Measurements from ENCODE around the gene PPP2R2C. TPM values are rescaled to one million over a fixed set of nuclear protein-coding genes. Genes with fewer than 3 reads are reported as not detected.

Gene PPP2R2C
- total and polyA plus RNA-seq, 11 donors: 0.22 to 20.0 (median 6.8) TPM

GRCh38 chr4:6409381-6409780 lies 63.0 kb downstream of the PPP2R2C start:
- Histone ChIP-seq H3K36me3 (no peaks in the 10 kb centered on the region), H3K4me3 (no peak overlapping the region), H3K27ac (no peak overlapping the region), H3K9me3 (no peaks in the 10 kb centered on the region), H3K27me3 (peaks cover 0 to 27% (median 12%) of the 10 kb centered on the region in 9 donors), H3K4me1 (no peaks in the 10 kb centered on the region)
- intact Hi-C loops (cut with DNase I): no loop called here
- WGBS, 4 donors: 75 to 79% (median 76%) methylated on average over 6 of the region's 6 CpGs
- DNase-seq: peak in 2 of 5 donors; percentile 4 to 28
- ATAC-seq: no peak
- TF ChIP-seq, protein P1, sequence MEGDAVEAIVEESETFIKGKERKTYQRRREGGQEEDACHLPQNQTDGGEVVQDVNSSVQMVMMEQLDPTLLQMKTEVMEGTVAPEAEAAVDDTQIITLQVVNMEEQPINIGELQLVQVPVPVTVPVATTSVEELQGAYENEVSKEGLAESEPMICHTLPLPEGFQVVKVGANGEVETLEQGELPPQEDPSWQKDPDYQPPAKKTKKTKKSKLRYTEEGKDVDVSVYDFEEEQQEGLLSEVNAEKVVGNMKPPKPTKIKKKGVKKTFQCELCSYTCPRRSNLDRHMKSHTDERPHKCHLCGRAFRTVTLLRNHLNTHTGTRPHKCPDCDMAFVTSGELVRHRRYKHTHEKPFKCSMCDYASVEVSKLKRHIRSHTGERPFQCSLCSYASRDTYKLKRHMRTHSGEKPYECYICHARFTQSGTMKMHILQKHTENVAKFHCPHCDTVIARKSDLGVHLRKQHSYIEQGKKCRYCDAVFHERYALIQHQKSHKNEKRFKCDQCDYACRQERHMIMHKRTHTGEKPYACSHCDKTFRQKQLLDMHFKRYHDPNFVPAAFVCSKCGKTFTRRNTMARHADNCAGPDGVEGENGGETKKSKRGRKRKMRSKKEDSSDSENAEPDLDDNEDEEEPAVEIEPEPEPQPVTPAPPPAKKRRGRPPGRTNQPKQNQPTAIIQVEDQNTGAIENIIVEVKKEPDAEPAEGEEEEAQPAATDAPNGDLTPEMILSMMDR (IDR thresholded peaks at IDR 0.05): no peak
- no peak for TF ChIP-seq POLR2A (IDR thresholded peaks at IDR 0.05)

DNA sequence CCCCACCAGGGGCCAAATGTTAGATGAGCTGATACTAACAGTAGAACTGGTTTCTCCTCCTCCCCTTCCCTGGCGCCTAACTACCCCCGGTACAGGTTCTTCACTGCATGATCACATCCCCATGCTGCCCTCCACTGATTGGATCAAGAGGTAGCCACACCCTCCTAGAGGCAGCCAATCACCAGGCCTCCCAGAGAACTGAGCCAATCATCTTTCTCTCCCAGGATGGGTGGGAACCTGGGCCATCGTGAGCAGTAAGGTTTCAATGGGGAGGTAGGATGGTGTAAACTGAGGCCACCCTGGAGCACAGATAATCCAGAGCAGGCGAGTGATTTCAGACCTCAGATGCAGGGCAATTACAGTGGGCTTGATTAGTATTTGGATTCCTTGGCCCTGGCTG lies 64.2 kb downstream of the PPP2R2C start:
- Histone ChIP-seq H3K4me1 (no peaks in the 10 kb centered on the region), H3K9me3 (no peaks in the 10 kb centered on the region), H3K36me3 (no peaks in the 10 kb centered on the region), H3K27ac (no peak overlapping the region), H3K27me3 (peaks cover under 1 to 34% (median 21%) of the 10 kb centered on the region in 9 donors), H3K4me3 (no peak overlapping the region)
- intact Hi-C loops (cut with DNase I): no loop called here
- TF ChIP-seq, protein P1 (IDR thresholded peaks at IDR 0.05): no peak
- no peak for TF ChIP-seq POLR2A (IDR thresholded peaks at IDR 0.05)
- ATAC-seq (no peak), DNase-seq (peak in 1 of 5 donors; percentile 3)
- 37 to 70% (median 59%) methylated on average over 4 of the region's 4 CpGs for WGBS, 4 donors

GRCh38 chr4:6405397-6405706 lies 67.1 kb downstream of the PPP2R2C start:
- no peak for TF ChIP-seq POLR2A (IDR thresholded peaks at IDR 0.05)
- TF ChIP-seq, protein P1 (IDR thresholded peaks at IDR 0.05): no peak
- Histone ChIP-seq H3K9me3 (no peaks in the 10 kb centered on the region), H3K27me3 (peaks cover 9 to 59% (median 30%) of the 10 kb centered on the region in 9 donors), H3K4me1 (no peaks in the 10 kb centered on the region), H3K27ac (no peak overlapping the region), H3K36me3 (no peaks in the 10 kb centered on the region), H3K4me3 (no peak overlapping the region)
- intact Hi-C loops (cut with DNase I): no loop called here
- no peak for DNase-seq
- ATAC-seq: no peak
- 11 to 18% (median 13%) methylated on average over 2 of the region's 2 CpGs for WGBS, 4 donors

- DNase-seq (peak in 2 of 5 donors; percentile 6 to 42), ATAC-seq (no peak)
- Histone ChIP-seq H3K36me3 (no peaks in the 10 kb centered on the region), H3K27me3 (peaks cover 9 to 59% (median 30%) of the 10 kb centered on the region in 9 donors), H3K27ac (no peak overlapping the region), H3K9me3 (no peaks in the 10 kb centered on the region), H3K4me3 (no peak overlapping the region), H3K4me1 (no peaks in the 10 kb centered on the region)
- intact Hi-C loops (cut with DNase I): no loop called here
- TF ChIP-seq, protein P1 (IDR thresholded peaks at IDR 0.05): no peak
- TF ChIP-seq POLR2A (IDR thresholded peaks at IDR 0.05): no peak
- WGBS, 4 donors: 65 to 70% (median 68%) methylated on average over 22 of the region's 22 CpGs
Measured at GRCh38 chr4:6404611-6405396, 67.6 kb downstream of the PPP2R2C start.

Measured in heart left ventricle (tissue), 16 donors.